Measurements from ENCODE around the gene AKR1D1. TPM values are rescaled to one million over a fixed set of nuclear protein-coding genes. Genes with fewer than 3 reads are reported as not detected.

Gene AKR1D1
- polyA plus RNA-seq, 1 donor from 2014 or later: not detected

GRCh38 chr7:138064856-138065357 is 11.4 kb upstream of the AKR1D1 start:
- Histone ChIP-seq H2AFZ (ENCODE audit: low read depth, low read length) (no peak overlapping the region), H3K27ac (ENCODE audit: low read length) (no peak overlapping the region), H3F3A (ENCODE audit: insufficient read depth, low read length, poor library complexity, severe bottlenecking) (no peaks in the 10 kb centered on the region), H3K9ac (ENCODE audit: low read length) (no peak overlapping the region), H3K79me2 (replicated peaks; ENCODE audit: insufficient read depth, low read length) (no peaks in the 10 kb centered on the region), H4K20me1 (ENCODE audit: insufficient read depth) (no peaks in the 10 kb centered on the region), H3K36me3 (ENCODE audit: insufficient read depth, low read length) (no peaks in the 10 kb centered on the region), H3K27me3 (ENCODE audit: insufficient read depth, low read depth, low read length) (no peaks in the 10 kb centered on the region), H3K9me2 (ENCODE audit: insufficient read depth, low read length) (no peaks in the 10 kb centered on the region), H3K9me3 (ENCODE audit: low read length) (no peaks in the 10 kb centered on the region), H3K4me2 (ENCODE audit: low read length) (no peak overlapping the region), H3K4me3 (ENCODE audit: low read length) (no peak overlapping the region)
- TF ChIP-seq EP300 (conservative IDR thresholded peaks at IDR 0.05; ENCODE audit: poor library complexity, severe bottlenecking): no peak
- no peak for TF ChIP-seq RAD21 (conservative IDR thresholded peaks at IDR 0.05)
- no peak for TF ChIP-seq POLR2AphosphoS5 (IDR thresholded peaks at IDR 0.05)
- TF ChIP-seq TAF1 (IDR thresholded peaks at IDR 0.05; ENCODE audit: low read depth): no peak
- no peak for TF ChIP-seq MXI1 (conservative IDR thresholded peaks at IDR 0.05; ENCODE audit: poor library complexity, severe bottlenecking)
- TF ChIP-seq SMC3 (conservative IDR thresholded peaks at IDR 0.05; ENCODE audit: poor library complexity): no peak
- no peak for TF ChIP-seq REST (IDR thresholded peaks at IDR 0.05; ENCODE audit: borderline replicate concordance)
- TF ChIP-seq CTCF (IDR thresholded peaks at IDR 0.05; ENCODE audit: poor library complexity, severe bottlenecking): no peak
- no peak for TF ChIP-seq EZH2 (IDR thresholded peaks at IDR 0.05; ENCODE audit: borderline replicate concordance, insufficient read depth, low read length, poor library complexity, severe bottlenecking)

DNA sequence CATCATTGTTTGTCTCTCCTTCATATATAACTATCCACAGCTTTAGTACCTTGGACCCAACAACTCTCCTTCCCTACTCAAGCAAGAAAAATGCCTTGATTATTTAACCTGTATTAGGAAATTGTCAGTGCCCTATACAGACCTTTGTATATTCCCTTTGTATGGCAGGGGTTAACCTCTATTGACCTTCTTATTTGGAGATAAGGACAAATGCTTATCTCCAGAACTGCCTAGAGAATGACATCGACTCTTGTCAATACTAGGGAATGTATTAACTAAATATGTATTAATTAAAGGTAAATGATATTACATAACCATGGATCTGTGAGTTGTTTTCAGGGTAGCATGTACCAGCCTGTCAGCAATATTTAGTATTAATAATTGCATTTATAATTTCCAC is 10.4 kb upstream of the AKR1D1 start:
- H4K20me1 ChIP-seq (ENCODE audit: insufficient read depth): no peaks in the 10 kb centered on the region
- H3K4me3 ChIP-seq (ENCODE audit: low read length): no peak overlapping the region
- no peak overlapping the region for H3K9ac ChIP-seq (ENCODE audit: low read length)
- no peak overlapping the region for H3K4me2 ChIP-seq (ENCODE audit: low read length)
- H3K36me3 ChIP-seq (ENCODE audit: insufficient read depth, low read length): no peaks in the 10 kb centered on the region
- H3K27me3 ChIP-seq (ENCODE audit: insufficient read depth, low read depth, low read length): no peaks in the 10 kb centered on the region
- no peaks in the 10 kb centered on the region for H3K9me2 ChIP-seq (ENCODE audit: insufficient read depth, low read length)
- TF ChIP-seq POLR2AphosphoS5 (IDR thresholded peaks at IDR 0.05) (no peak), RAD21 (conservative IDR thresholded peaks at IDR 0.05) (no peak), MXI1 (conservative IDR thresholded peaks at IDR 0.05; ENCODE audit: poor library complexity, severe bottlenecking) (no peak), SMC3 (conservative IDR thresholded peaks at IDR 0.05; ENCODE audit: poor library complexity) (no peak), EZH2 (IDR thresholded peaks at IDR 0.05; ENCODE audit: borderline replicate concordance, insufficient read depth, low read length, poor library complexity, severe bottlenecking) (no peak), REST (IDR thresholded peaks at IDR 0.05; ENCODE audit: borderline replicate concordance) (no peak), CTCF (IDR thresholded peaks at IDR 0.05; ENCODE audit: poor library complexity, severe bottlenecking) (no peak)
- H2AFZ ChIP-seq (ENCODE audit: low read depth, low read length): no peak overlapping the region
- no peaks in the 10 kb centered on the region for H3F3A ChIP-seq (ENCODE audit: insufficient read depth, low read length, poor library complexity, severe bottlenecking)
- no peaks in the 10 kb centered on the region for H3K9me3 ChIP-seq (ENCODE audit: low read length)
- H3K27ac ChIP-seq (ENCODE audit: low read length): no peak overlapping the region
- H3K79me2 ChIP-seq (replicated peaks; ENCODE audit: insufficient read depth, low read length): no peaks in the 10 kb centered on the region
